Loucy (cell line): ENCODE measurements around the gene CDKN2B-AS1.

Experiments used
- H2AFZ ChIP-seq: fragments of 200-600 bp; sonication (generic); 2 replicates; pipeline ENCODE4 v1.6.0; 2016; ENCODE audit warnings: antibody characterized with exemption, mild to moderate bottlenecking, low read length, moderate library complexity
- H3F3A ChIP-seq: fragments of 200-600 bp; 2 replicates; pipeline ENCODE4 v1.6.0; 2016; ENCODE audit warnings: antibody characterized with exemption, low read depth, mild to moderate bottlenecking
- H3K27me3 ChIP-seq: fragments of 200-600 bp; sonication (generic); 2 replicates; pipeline ENCODE4 v1.6.1; 2014; ENCODE audit warnings: low read length, mild to moderate bottlenecking; ENCODE audit not compliant: insufficient read depth, poor library complexity, severe bottlenecking
- H3K36me3 ChIP-seq: fragments of 200-600 bp; sonication (generic); 2 replicates; pipeline ENCODE4 v1.6.1; 2016; ENCODE audit warnings: low read length; ENCODE audit not compliant: insufficient read depth
- H3K4me1 ChIP-seq: fragments of 200-600 bp; sonication (generic); 2 replicates; pipeline ENCODE4 v1.5.1; 2014; ENCODE audit warnings: low read length, mild to moderate bottlenecking; ENCODE audit not compliant: insufficient read depth, poor library complexity, severe bottlenecking
- H3K4me2 ChIP-seq: fragments of 200-600 bp; sonication (generic); 2 replicates; pipeline ENCODE4 v1.6.0; 2014; ENCODE audit warnings: antibody characterized with exemption, low read length, low read depth, mild to moderate bottlenecking; ENCODE audit not compliant: poor library complexity, severe bottlenecking
- H3K4me3 ChIP-seq: fragments of 200-600 bp; sonication (generic); 2 replicates; pipeline ENCODE4 v1.5.1; 2014; ENCODE audit warnings: low read length, mild to moderate bottlenecking, mixed read lengths; ENCODE audit not compliant: poor library complexity, severe bottlenecking
- H3K79me2 ChIP-seq: fragments of 200-600 bp; sonication (generic); 2 replicates; pipeline ENCODE4 v1.6.1; 2014; ENCODE audit warnings: low read length; ENCODE audit not compliant: insufficient read depth
- H3K9ac ChIP-seq: fragments of 200-600 bp; sonication (generic); 2 replicates; pipeline ENCODE4 v1.6.0; 2014; ENCODE audit warnings: mild to moderate bottlenecking, low read depth, low read length, moderate library complexity; ENCODE audit not compliant: poor library complexity, severe bottlenecking
- H3K9me2 ChIP-seq: fragments of 200-600 bp; sonication (generic); replicated peaks from 2 replicates; pipeline ENCODE4 v1.6.1; 2016; ENCODE audit warnings: low read depth, low read length, mixed read lengths
- H3K9me3 ChIP-seq: fragments of 200-600 bp; sonication (generic); 2 replicates; pipeline ENCODE4 v1.6.1; 2014; ENCODE audit warnings: mild to moderate bottlenecking, antibody characterized with exemption, low read length, low read depth; ENCODE audit not compliant: insufficient read depth
- H4K20me1 ChIP-seq: fragments of 200-600 bp; sonication (generic); 2 replicates; pipeline ENCODE4 v1.6.0; 2014; ENCODE audit warnings: antibody characterized with exemption, low read length, mild to moderate bottlenecking; ENCODE audit not compliant: insufficient read depth, poor library complexity, severe bottlenecking
- EZH2phosphoT487 ChIP-seq: fragments of 200-600 bp; IDR thresholded peaks from 2 replicates; pipeline ENCODE4 v1.6.1; 2018; ENCODE audit warnings: antibody characterized with exemption, mild to moderate bottlenecking, moderate library complexity, borderline replicate concordance
- TF ChIP-seq, protein P1 (sequence below): fragments of 200-600 bp; sonication (generic); conservative IDR thresholded peaks from 2 replicates; pipeline ENCODE4 v1.5.1; 2014; ENCODE audit warnings: mild to moderate bottlenecking, antibody characterized with exemption, low read length

The CDKN2B-AS1 gene

DNA sequence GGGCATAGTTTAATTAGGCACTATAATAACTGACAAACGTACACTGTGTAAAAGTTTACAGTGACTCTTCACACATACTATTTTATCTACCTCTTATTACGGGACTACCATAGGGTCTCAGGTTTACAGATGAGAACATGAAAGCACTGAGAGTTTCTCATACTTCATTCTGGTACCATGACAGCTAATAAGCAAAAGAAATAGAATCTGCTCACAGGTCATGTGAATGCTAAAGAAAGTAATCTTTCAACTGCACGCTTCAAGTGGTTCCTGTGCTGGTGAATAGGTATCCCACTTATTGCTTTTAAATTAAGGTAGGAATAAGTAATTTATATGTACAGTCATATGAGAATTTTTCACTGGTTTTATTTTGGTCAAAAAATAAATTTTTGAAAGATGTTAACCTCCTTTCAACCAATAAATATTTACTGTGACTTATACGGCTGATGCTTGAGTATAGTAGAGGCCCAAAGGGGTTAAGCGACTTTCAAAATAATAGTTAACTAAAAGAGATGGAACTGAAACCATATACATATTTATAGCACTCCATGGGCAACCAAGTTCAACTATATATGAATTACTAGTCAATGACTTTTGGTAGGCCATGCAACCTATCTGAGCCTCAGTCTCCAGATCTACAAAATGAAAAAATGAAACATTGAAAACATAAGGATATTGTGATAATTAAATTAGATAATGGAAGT lies 8.5 kb upstream of the CDKN2B-AS1 start:
- Histone ChIP-seq H3K36me3 (no peaks in the 10 kb centered on the region), H3K9ac (peak overlapping the region; percentile 71), H3K9me3 (no peaks in the 10 kb centered on the region), H3K4me2 (peak overlapping the region; percentile 84), H3K9me2 (no peaks in the 10 kb centered on the region), H4K20me1 (peaks cover 3% of the 10 kb centered on the region), H2AFZ (no peak overlapping the region), H3K27me3 (no peaks in the 10 kb centered on the region), H3F3A (no peaks in the 10 kb centered on the region), H3K4me3 (peak overlapping the region; percentile 78), H3K4me1 (peaks cover 45% of the 10 kb centered on the region), H3K79me2 (peaks cover 71% of the 10 kb centered on the region)
- no peak for TF ChIP-seq EZH2phosphoT487
- TF ChIP-seq, protein P1, sequence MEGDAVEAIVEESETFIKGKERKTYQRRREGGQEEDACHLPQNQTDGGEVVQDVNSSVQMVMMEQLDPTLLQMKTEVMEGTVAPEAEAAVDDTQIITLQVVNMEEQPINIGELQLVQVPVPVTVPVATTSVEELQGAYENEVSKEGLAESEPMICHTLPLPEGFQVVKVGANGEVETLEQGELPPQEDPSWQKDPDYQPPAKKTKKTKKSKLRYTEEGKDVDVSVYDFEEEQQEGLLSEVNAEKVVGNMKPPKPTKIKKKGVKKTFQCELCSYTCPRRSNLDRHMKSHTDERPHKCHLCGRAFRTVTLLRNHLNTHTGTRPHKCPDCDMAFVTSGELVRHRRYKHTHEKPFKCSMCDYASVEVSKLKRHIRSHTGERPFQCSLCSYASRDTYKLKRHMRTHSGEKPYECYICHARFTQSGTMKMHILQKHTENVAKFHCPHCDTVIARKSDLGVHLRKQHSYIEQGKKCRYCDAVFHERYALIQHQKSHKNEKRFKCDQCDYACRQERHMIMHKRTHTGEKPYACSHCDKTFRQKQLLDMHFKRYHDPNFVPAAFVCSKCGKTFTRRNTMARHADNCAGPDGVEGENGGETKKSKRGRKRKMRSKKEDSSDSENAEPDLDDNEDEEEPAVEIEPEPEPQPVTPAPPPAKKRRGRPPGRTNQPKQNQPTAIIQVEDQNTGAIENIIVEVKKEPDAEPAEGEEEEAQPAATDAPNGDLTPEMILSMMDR: no peak

DNA sequence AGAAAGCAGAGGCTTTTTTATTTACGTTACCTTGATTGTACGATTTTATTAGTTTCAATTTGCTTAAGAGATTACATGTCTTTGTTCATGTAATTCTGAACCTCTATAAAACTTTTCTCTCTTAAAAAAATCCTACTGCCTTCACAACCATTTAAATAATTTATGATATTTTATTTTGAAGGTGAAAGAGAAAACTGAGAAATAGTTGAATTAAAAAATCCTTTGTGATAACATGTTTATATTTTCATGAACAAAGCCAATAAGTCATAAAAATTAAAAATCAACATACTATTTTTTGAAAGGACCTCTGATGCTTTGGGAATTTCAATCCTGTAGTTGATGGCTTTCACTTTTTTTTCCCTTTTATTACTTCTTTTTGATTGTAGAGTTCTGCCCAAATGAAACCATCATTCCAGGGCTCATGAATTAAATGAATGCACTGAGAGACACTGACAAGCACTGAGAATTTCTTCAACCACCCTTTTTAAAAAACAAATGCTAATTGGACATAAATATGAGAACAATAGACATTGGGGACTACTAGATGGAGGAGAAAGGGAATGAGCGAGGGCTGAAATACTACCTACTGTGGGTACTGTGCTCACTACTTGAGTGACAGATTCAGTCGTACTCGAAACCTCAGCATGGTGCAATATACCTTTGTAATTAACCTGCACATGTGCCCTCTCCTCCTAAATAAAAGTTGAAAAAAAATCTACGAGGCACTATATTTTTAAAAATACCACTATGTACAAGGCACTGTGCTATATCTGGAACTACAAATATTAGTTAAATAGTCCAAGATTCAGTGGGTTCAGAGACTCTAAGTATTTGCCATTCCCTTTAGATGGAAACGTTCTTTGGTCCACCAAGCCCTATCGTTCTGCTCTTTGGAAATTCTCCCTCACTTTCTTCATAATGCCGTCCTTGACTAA lies 6.3 kb upstream of the CDKN2B-AS1 start:
- Histone ChIP-seq H3F3A (no peaks in the 10 kb centered on the region), H3K9ac (peak overlapping the region; percentile 71), H3K4me3 (peak overlapping the region; percentile 78), H3K36me3 (no peaks in the 10 kb centered on the region), H3K4me1 (peaks cover 46% of the 10 kb centered on the region), H2AFZ (no peak overlapping the region), H3K9me2 (no peaks in the 10 kb centered on the region), H3K9me3 (no peaks in the 10 kb centered on the region), H4K20me1 (peaks cover 21% of the 10 kb centered on the region), H3K4me2 (peak overlapping the region; percentile 84), H3K79me2 (peaks cover 86% of the 10 kb centered on the region), H3K27me3 (no peaks in the 10 kb centered on the region)
- TF ChIP-seq EZH2phosphoT487: no peak
- TF ChIP-seq, protein P1: no peak

DNA sequence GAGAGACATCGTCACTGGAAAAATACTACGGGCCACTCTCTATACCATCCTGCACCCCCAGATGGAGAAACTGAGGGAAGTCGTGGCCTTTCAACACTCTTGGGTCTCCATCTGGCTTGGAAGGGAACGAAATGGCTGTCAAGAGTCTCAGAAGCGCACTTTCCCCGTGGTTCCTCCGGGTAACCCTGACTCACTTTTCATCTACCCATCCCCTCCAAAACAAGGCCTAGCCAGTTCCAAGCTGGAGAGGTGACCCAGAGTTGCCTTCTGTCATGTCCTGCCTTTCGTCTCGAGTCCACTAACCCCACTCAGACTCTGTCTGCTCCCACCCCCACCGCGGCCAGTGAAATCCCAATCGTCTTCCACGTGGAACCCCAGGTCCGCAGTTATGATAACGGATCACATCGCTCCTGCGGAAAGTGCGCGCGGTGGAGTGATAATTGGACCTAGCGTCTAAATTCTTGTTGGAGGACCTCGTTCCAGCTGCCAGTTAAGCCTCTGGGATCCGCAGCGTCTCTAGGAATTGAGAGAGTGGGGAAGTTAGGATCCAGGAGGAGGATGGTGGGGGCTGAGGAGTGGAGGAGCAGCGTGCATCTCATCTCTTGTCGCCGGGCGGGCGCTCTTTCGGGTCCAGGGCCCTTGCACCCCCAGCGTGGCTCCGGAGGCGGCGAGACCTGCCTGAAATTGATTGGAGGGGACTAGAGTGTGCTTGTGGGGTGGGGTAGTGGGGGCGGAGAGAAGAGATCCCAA lies 5.0 kb upstream of the CDKN2B-AS1 start:
- peaks cover 34% of the 10 kb centered on the region for H3K4me1 ChIP-seq
- no peaks in the 10 kb centered on the region for H3F3A ChIP-seq
- peak overlapping the region; percentile 94 for H3K9ac ChIP-seq
- no peak for TF ChIP-seq EZH2phosphoT487
- TF ChIP-seq, protein P1: no peak
- peak overlapping the region; percentile 84 for H3K4me2 ChIP-seq
- H3K79me2 ChIP-seq: peaks cover 81% of the 10 kb centered on the region
- H3K4me3 ChIP-seq: peak overlapping the region; percentile 96
- H3K27me3 ChIP-seq: no peaks in the 10 kb centered on the region
- no peak overlapping the region for H2AFZ ChIP-seq
- no peaks in the 10 kb centered on the region for H3K36me3 ChIP-seq
- H4K20me1 ChIP-seq: peaks cover 21% of the 10 kb centered on the region
- H3K9me3 ChIP-seq: no peaks in the 10 kb centered on the region
- no peaks in the 10 kb centered on the region for H3K9me2 ChIP-seq
